ENCODE measurements around the gene XCL2. TPM values are rescaled to one million over a fixed set of nuclear protein-coding genes. Genes with fewer than 3 reads are reported as not detected.
"Not testable (repeated sequence)": the region's sequence is repeated elsewhere in the genome, so short reads cannot be mapped to it uniquely, and the experiment has no call there.

Gene XCL2
- total RNA-seq: not detected
- under 1 TPM in 1 of 4 donors, not detected in 3; 0.83 TPM for polyA plus RNA-seq

GRCh38 chr1:168543840-168544498 is at the start of gene XCL2:
Gene XCL2, minus strand, starts transcription at chr1:168543997. Its CDS starts 33 bp downstream, at chr1:168543964.
- not testable (repeated sequence) for H3K4me1 Mint-ChIP-seq; H3K27ac Mint-ChIP-seq; H3K4me1 ChIP-seq (ENCODE audit: control insufficient read depth, insufficient read depth, low read length, poor library complexity, severe bottlenecking); ATAC-seq (ENCODE audit: low read depth in 2 of 2); H3K4me3 Mint-ChIP-seq; H3K36me3 Mint-ChIP-seq; H3K27me3 ChIP-seq (ENCODE audit: control insufficient read depth, insufficient read depth, low read length); H3K27ac ChIP-seq (ENCODE audit: insufficient read depth, low read length, poor library complexity, severe bottlenecking); H3K4me3 ChIP-seq (ENCODE audit: low read depth, low read length); H3K9me3 ChIP-seq (ENCODE audit: control insufficient read depth in 2 of 2, low read length in 2 of 2); DNase-seq; H3K36me3 ChIP-seq (ENCODE audit: control insufficient read depth, insufficient read depth, low read length); H3K27me3 Mint-ChIP-seq; H3K9me3 Mint-ChIP-seq

- Mint-ChIP-seq H3K27me3 (peaks cover 8% of the 10 kb centered on the region), H3K4me1 (no peaks in the 10 kb centered on the region), H3K9me3 (peaks cover 0 to 2% (median 0%) of the 10 kb centered on the region in 7 donors), H3K4me3 (no peak overlapping the region), H3K27ac (no peak overlapping the region), H3K36me3 (no peaks in the 10 kb centered on the region)
- peaks cover 10% of the 10 kb centered on the region for H3K27me3 ChIP-seq (ENCODE audit: control insufficient read depth, insufficient read depth, low read length)
- H3K27ac ChIP-seq (ENCODE audit: insufficient read depth, low read length, poor library complexity, severe bottlenecking): no peak overlapping the region
- no peaks in the 10 kb centered on the region for H3K9me3 ChIP-seq (ENCODE audit: control insufficient read depth in 2 of 2, low read length in 2 of 2)
- ATAC-seq (ENCODE audit: low read depth in 2 of 2) (no peak), DNase-seq (no peak)
- no peaks in the 10 kb centered on the region for H3K4me1 ChIP-seq (ENCODE audit: control insufficient read depth, insufficient read depth, low read length, poor library complexity, severe bottlenecking)
- no peak overlapping the region for H3K4me3 ChIP-seq (ENCODE audit: low read depth, low read length)
- no peaks in the 10 kb centered on the region for H3K36me3 ChIP-seq (ENCODE audit: control insufficient read depth, insufficient read depth, low read length)
These were observed 47.9 kb upstream of the XCL2 start for GRCh38 chr1:168591641-168592250.

GRCh38 chr1:168591066-168591465 is 47.3 kb upstream of the XCL2 start:
- Mint-ChIP-seq H3K4me3 (no peak overlapping the region), H3K27me3 (peaks cover 1% of the 10 kb centered on the region), H3K27ac (no peak overlapping the region), H3K9me3 (peaks cover 0 to 2% (median 0%) of the 10 kb centered on the region in 7 donors), H3K36me3 (no peaks in the 10 kb centered on the region), H3K4me1 (no peaks in the 10 kb centered on the region)
- H3K4me1 ChIP-seq (ENCODE audit: control insufficient read depth, insufficient read depth, low read length, poor library complexity, severe bottlenecking): no peaks in the 10 kb centered on the region
- H3K9me3 ChIP-seq (ENCODE audit: control insufficient read depth in 2 of 2, low read length in 2 of 2): no peaks in the 10 kb centered on the region
- H3K27me3 ChIP-seq (ENCODE audit: control insufficient read depth, insufficient read depth, low read length): peaks cover 10% of the 10 kb centered on the region
- H3K27ac ChIP-seq (ENCODE audit: insufficient read depth, low read length, poor library complexity, severe bottlenecking): no peak overlapping the region
- no peak overlapping the region for H3K4me3 ChIP-seq (ENCODE audit: low read depth, low read length)
- H3K36me3 ChIP-seq (ENCODE audit: control insufficient read depth, insufficient read depth, low read length): no peaks in the 10 kb centered on the region
- DNase-seq: no peak
- no peak for ATAC-seq (ENCODE audit: low read depth in 2 of 2)

- H3K4me1 ChIP-seq (ENCODE audit: control insufficient read depth, insufficient read depth, low read length, poor library complexity, severe bottlenecking): no peaks in the 10 kb centered on the region
- H3K27ac Mint-ChIP-seq: no peak overlapping the region
- H3K36me3 ChIP-seq (ENCODE audit: control insufficient read depth, insufficient read depth, low read length): no peaks in the 10 kb centered on the region
- ATAC-seq (ENCODE audit: low read depth in 2 of 2) (no peak), DNase-seq (no peak)
- H3K4me3 ChIP-seq (ENCODE audit: low read depth, low read length): no peak overlapping the region
- no peak overlapping the region for H3K27ac ChIP-seq (ENCODE audit: insufficient read depth, low read length, poor library complexity, severe bottlenecking)
- H3K4me3 Mint-ChIP-seq: no peak overlapping the region
- H3K9me3 Mint-ChIP-seq: peaks cover 0 to 2% (median 0%) of the 10 kb centered on the region in 7 donors
- H3K27me3 Mint-ChIP-seq: peaks cover 4% of the 10 kb centered on the region
- H3K4me1 Mint-ChIP-seq: no peaks in the 10 kb centered on the region
- no peaks in the 10 kb centered on the region for H3K9me3 ChIP-seq (ENCODE audit: control insufficient read depth in 2 of 2, low read length in 2 of 2)
- H3K36me3 Mint-ChIP-seq: no peaks in the 10 kb centered on the region
- H3K27me3 ChIP-seq (ENCODE audit: control insufficient read depth, insufficient read depth, low read length): peaks cover 9% of the 10 kb centered on the region
These were observed 45.4 kb upstream of the XCL2 start for GRCh38 chr1:168589167-168589566.

- Histone ChIP-seq H3K36me3 (ENCODE audit: control insufficient read depth, insufficient read depth, low read length) (no peaks in the 10 kb centered on the region), H3K27ac (ENCODE audit: insufficient read depth, low read length, poor library complexity, severe bottlenecking) (no peak overlapping the region), H3K9me3 (ENCODE audit: control insufficient read depth in 2 of 2, low read length in 2 of 2) (no peaks in the 10 kb centered on the region), H3K27me3 (ENCODE audit: control insufficient read depth, insufficient read depth, low read length) (no peaks in the 10 kb centered on the region), H3K4me1 (ENCODE audit: control insufficient read depth, insufficient read depth, low read length, poor library complexity, severe bottlenecking) (no peaks in the 10 kb centered on the region), H3K4me3 (ENCODE audit: low read depth, low read length) (no peak overlapping the region)
- no peak overlapping the region for H3K27ac Mint-ChIP-seq
- peaks cover 4% of the 10 kb centered on the region for H3K27me3 Mint-ChIP-seq
- H3K36me3 Mint-ChIP-seq: no peaks in the 10 kb centered on the region
- DNase-seq: no peak
- H3K9me3 Mint-ChIP-seq: peaks cover 0 to 2% (median 0%) of the 10 kb centered on the region in 7 donors
- H3K4me3 Mint-ChIP-seq: no peak overlapping the region
- no peaks in the 10 kb centered on the region for H3K4me1 Mint-ChIP-seq
- no peak for ATAC-seq (ENCODE audit: low read depth in 2 of 2)
These were observed 42.1 kb upstream of the XCL2 start for GRCh38 chr1:168585937-168586336.

- Histone ChIP-seq H3K27me3 (ENCODE audit: control insufficient read depth, insufficient read depth, low read length) (no peaks in the 10 kb centered on the region), H3K4me3 (ENCODE audit: low read depth, low read length) (no peak overlapping the region), H3K36me3 (ENCODE audit: control insufficient read depth, insufficient read depth, low read length) (no peaks in the 10 kb centered on the region), H3K27ac (ENCODE audit: insufficient read depth, low read length, poor library complexity, severe bottlenecking) (no peak overlapping the region), H3K4me1 (ENCODE audit: control insufficient read depth, insufficient read depth, low read length, poor library complexity, severe bottlenecking) (no peaks in the 10 kb centered on the region), H3K9me3 (ENCODE audit: control insufficient read depth in 2 of 2, low read length in 2 of 2) (no peaks in the 10 kb centered on the region)
- H3K27me3 Mint-ChIP-seq: peaks cover 4% of the 10 kb centered on the region
- H3K36me3 Mint-ChIP-seq: no peaks in the 10 kb centered on the region
- no peak overlapping the region for H3K4me3 Mint-ChIP-seq
- peaks cover 0 to 2% (median 0%) of the 10 kb centered on the region in 7 donors for H3K9me3 Mint-ChIP-seq
- no peaks in the 10 kb centered on the region for H3K4me1 Mint-ChIP-seq
- H3K27ac Mint-ChIP-seq: no peak overlapping the region
- no peak for DNase-seq
- ATAC-seq (ENCODE audit: low read depth in 2 of 2): no peak
These were observed 41.4 kb upstream of the XCL2 start for GRCh38 chr1:168585191-168585590.

GRCh38 chr1:168583571-168583970 is 39.8 kb upstream of the XCL2 start:
- no peaks in the 10 kb centered on the region for H3K36me3 ChIP-seq (ENCODE audit: control insufficient read depth, insufficient read depth, low read length)
- no peaks in the 10 kb centered on the region for H3K4me1 ChIP-seq (ENCODE audit: control insufficient read depth, insufficient read depth, low read length, poor library complexity, severe bottlenecking)
- no peak overlapping the region for H3K27ac Mint-ChIP-seq
- no peaks in the 10 kb centered on the region for H3K27me3 ChIP-seq (ENCODE audit: control insufficient read depth, insufficient read depth, low read length)
- no peak overlapping the region for H3K4me3 ChIP-seq (ENCODE audit: low read depth, low read length)
- H3K4me1 Mint-ChIP-seq: no peaks in the 10 kb centered on the region
- no peak for DNase-seq
- H3K9me3 Mint-ChIP-seq: peaks cover 0 to 2% (median 0%) of the 10 kb centered on the region in 7 donors
- H3K4me3 Mint-ChIP-seq: no peak overlapping the region
- H3K36me3 Mint-ChIP-seq: no peaks in the 10 kb centered on the region
- ATAC-seq (ENCODE audit: low read depth in 2 of 2): no peak
- H3K27ac ChIP-seq (ENCODE audit: insufficient read depth, low read length, poor library complexity, severe bottlenecking): no peak overlapping the region
- peaks cover 4% of the 10 kb centered on the region for H3K27me3 Mint-ChIP-seq
- H3K9me3 ChIP-seq (ENCODE audit: control insufficient read depth in 2 of 2, low read length in 2 of 2): no peaks in the 10 kb centered on the region
